ENCODE data around the gene ABHD8.

ABHD8 gene

GRCh38 chr19:17328517-17329365 lies 25.5 kb upstream of the ABHD8 start:
- no peak overlapping the region for H3K27ac Mint-ChIP-seq
- ATAC-seq (replicated peaks) = peak; percentile 24 to 26

GRCh38 chr19:17327654-17328516 lies 24.7 kb upstream of the ABHD8 start:
- H3K27me3 Mint-ChIP-seq = peaks cover 15% of the 10 kb centered on the region in 2 donors
- peaks cover 4 to 10% of the 10 kb centered on the region in 2 donors for H3K36me3 Mint-ChIP-seq
- peak overlapping the region; percentile 69 to 81 for H3K4me3 Mint-ChIP-seq
- DNase-seq (no peak), ATAC-seq (replicated peaks) (peak; percentile 71 to 77)
- H3K4me1 Mint-ChIP-seq = peaks cover 15 to 29% of the 10 kb centered on the region in 2 donors
- H3K27ac Mint-ChIP-seq = peak overlapping the region; percentile 14
- H3K9me3 Mint-ChIP-seq = peaks cover 0 to 3% of the 10 kb centered on the region in 2 donors

More at GRCh38 chr19:17328517-17329365, 25.5 kb upstream of the ABHD8 start:
- peaks cover 15 to 17% of the 10 kb centered on the region in 2 donors for H3K27me3 Mint-ChIP-seq
- peaks cover 0 to 3% of the 10 kb centered on the region in 2 donors for H3K9me3 Mint-ChIP-seq
- H3K4me1 Mint-ChIP-seq = peaks cover 14 to 29% of the 10 kb centered on the region in 2 donors
- DNase-seq = no peak
- peak overlapping the region; percentile 69 to 81 for H3K4me3 Mint-ChIP-seq
- peaks cover 6 to 10% of the 10 kb centered on the region in 2 donors for H3K36me3 Mint-ChIP-seq

GRCh38 chr19:17327068-17327653 lies 23.9 kb upstream of the ABHD8 start:
- ATAC-seq (replicated peaks) = no peak
- Mint-ChIP-seq H3K9me3 (no peaks in the 10 kb centered on the region), H3K4me3 (no peak overlapping the region), H3K4me1 (peaks cover 12 to 32% of the 10 kb centered on the region in 2 donors), H3K27me3 (peaks cover 9 to 10% of the 10 kb centered on the region in 2 donors), H3K27ac (no peak overlapping the region), H3K36me3 (peaks cover 7 to 10% of the 10 kb centered on the region in 2 donors)
- no peak for DNase-seq

GRCh38 chr19:17326595-17326966 lies 23.4 kb upstream of the ABHD8 start:
- Mint-ChIP-seq H3K27ac (no peak overlapping the region), H3K36me3 (peaks cover 8 to 13% of the 10 kb centered on the region in 2 donors), H3K9me3 (no peaks in the 10 kb centered on the region), H3K27me3 (peaks cover 9 to 10% of the 10 kb centered on the region in 2 donors), H3K4me1 (peaks cover 12 to 34% of the 10 kb centered on the region in 2 donors), H3K4me3 (no peak overlapping the region)
- ATAC-seq (replicated peaks) (no peak), DNase-seq (no peak)

GRCh38 chr19:17325881-17326594 lies 22.8 kb upstream of the ABHD8 start:
- no peak overlapping the region for H3K27ac Mint-ChIP-seq
- DNase-seq (no peak), ATAC-seq (replicated peaks) (no peak)
- H3K4me3 Mint-ChIP-seq = no peak overlapping the region
- H3K9me3 Mint-ChIP-seq = no peaks in the 10 kb centered on the region
- H3K27me3 Mint-ChIP-seq = peaks cover 8 to 10% of the 10 kb centered on the region in 2 donors
- peaks cover 12 to 34% of the 10 kb centered on the region in 2 donors for H3K4me1 Mint-ChIP-seq
- peaks cover 8 to 13% of the 10 kb centered on the region in 2 donors for H3K36me3 Mint-ChIP-seq

- Mint-ChIP-seq H3K4me3 (no peak overlapping the region), H3K9me3 (no peaks in the 10 kb centered on the region), H3K27me3 (peaks cover 0 to 4% of the 10 kb centered on the region in 2 donors), H3K4me1 (peaks cover 12 to 34% of the 10 kb centered on the region in 2 donors), H3K36me3 (peaks cover 16 to 20% of the 10 kb centered on the region in 2 donors), H3K27ac (no peak overlapping the region)
- DNase-seq = no peak
- ATAC-seq (replicated peaks) = no peak
These were observed 21.9 kb upstream of the ABHD8 start for GRCh38 chr19:17325133-17325532.

GRCh38 chr19:17324357-17325114 lies 21.3 kb upstream of the ABHD8 start:
- ATAC-seq (replicated peaks) = no peak
- Mint-ChIP-seq H3K4me3 (no peak overlapping the region), H3K27me3 (no peaks in the 10 kb centered on the region), H3K36me3 (peaks cover 21 to 26% of the 10 kb centered on the region in 2 donors), H3K9me3 (no peaks in the 10 kb centered on the region), H3K27ac (no peak overlapping the region), H3K4me1 (peaks cover 7 to 29% of the 10 kb centered on the region in 2 donors)
- no peak for DNase-seq

GRCh38 chr19:17323964-17324332 lies 20.7 kb upstream of the ABHD8 start:
- H3K9me3 Mint-ChIP-seq = no peaks in the 10 kb centered on the region
- peaks cover 21 to 27% of the 10 kb centered on the region in 2 donors for H3K36me3 Mint-ChIP-seq
- H3K4me3 Mint-ChIP-seq = peak overlapping the region; percentile 52 to 62
- no peak for DNase-seq
- H3K27me3 Mint-ChIP-seq = no peaks in the 10 kb centered on the region
- no peak overlapping the region for H3K27ac Mint-ChIP-seq
- ATAC-seq (replicated peaks) = peak; percentile 44 to 56
- H3K4me1 Mint-ChIP-seq = peaks cover 4 to 23% of the 10 kb centered on the region in 2 donors

- no peaks in the 10 kb centered on the region for H3K9me3 Mint-ChIP-seq
- peaks cover 3 to 18% of the 10 kb centered on the region in 2 donors for H3K4me1 Mint-ChIP-seq
- DNase-seq (no peak), ATAC-seq (replicated peaks) (peak; percentile 3 to 8)
- peak overlapping the region; percentile 42 for H3K27ac Mint-ChIP-seq
- H3K27me3 Mint-ChIP-seq = no peaks in the 10 kb centered on the region
- peaks cover 21 to 27% of the 10 kb centered on the region in 2 donors for H3K36me3 Mint-ChIP-seq
- H3K4me3 Mint-ChIP-seq = peak overlapping the region; percentile 48 to 75
These were observed 20.2 kb upstream of the ABHD8 start for GRCh38 chr19:17323300-17323963.

- Mint-ChIP-seq H3K4me3 (no peak overlapping the region), H3K27me3 (no peaks in the 10 kb centered on the region), H3K9me3 (no peaks in the 10 kb centered on the region), H3K27ac (no peak overlapping the region), H3K36me3 (peaks cover 21 to 27% of the 10 kb centered on the region in 2 donors), H3K4me1 (peaks cover 3 to 14% of the 10 kb centered on the region in 2 donors)
- ATAC-seq (replicated peaks) = no peak
- no peak for DNase-seq
These were observed 19.6 kb upstream of the ABHD8 start for GRCh38 chr19:17322854-17323253.

- ATAC-seq (replicated peaks) (no peak), DNase-seq (no peak)
- no peaks in the 10 kb centered on the region for H3K9me3 Mint-ChIP-seq
- H3K4me1 Mint-ChIP-seq = peaks cover 2 to 13% of the 10 kb centered on the region in 2 donors
- no peak overlapping the region for H3K27ac Mint-ChIP-seq
- H3K27me3 Mint-ChIP-seq = no peaks in the 10 kb centered on the region
- no peak overlapping the region for H3K4me3 Mint-ChIP-seq
- peaks cover 22 to 27% of the 10 kb centered on the region in 2 donors for H3K36me3 Mint-ChIP-seq
These were observed 18.6 kb upstream of the ABHD8 start for GRCh38 chr19:17321655-17322489.

- Mint-ChIP-seq H3K27me3 (no peaks in the 10 kb centered on the region), H3K4me1 (peaks cover 5 to 21% of the 10 kb centered on the region in 2 donors), H3K9me3 (no peaks in the 10 kb centered on the region), H3K4me3 (no peak overlapping the region), H3K36me3 (peaks cover 34 to 35% of the 10 kb centered on the region in 2 donors), H3K27ac (peak overlapping the region; percentile 20)
- ATAC-seq (replicated peaks) (no peak), DNase-seq (no peak)
These were observed 17.2 kb upstream of the ABHD8 start for GRCh38 chr19:17320435-17320834.
